Gastrocnemius medialis (tissue), 4 donors: Measurements from ENCODE around the gene SHC1. TPM values are rescaled to one million over a fixed set of nuclear protein-coding genes. Genes with fewer than 3 reads are reported as not detected.
"Not testable (repeated sequence)": the region's sequence is repeated elsewhere in the genome, so short reads cannot be mapped to it uniquely, and the experiment has no call there.

Experiments
- ATAC-seq, 2 donors: fragments of 150-250 bp; one replicate each; pipeline ENCODE4 v1.9.1; 2016
- DNase-seq, 2 donors: peaks; one replicate each; pipeline ENCODE4 v3.0.0-alpha.2; 2019
- H3K27ac ChIP-seq, 4 donors: fragments of 200-600 bp; sonication (generic); 1 replicate in 1 of 4; 2 replicates in 3 of 4; pipeline ENCODE4 v1.5.1; 2016 to 2018; ENCODE audit warnings: mild to moderate bottlenecking in 2 of 4, moderate library complexity in 1 of 4
- H3K27me3 ChIP-seq, 3 donors: fragments of 200-600 bp; sonication (generic) in 2 of 3; 1 replicate in 1 of 3; 2 replicates in 2 of 3; pipeline versions ENCODE4 v1.5.1 to v1.6.0; 2016 to 2019; ENCODE audit warnings: mild to moderate bottlenecking in 1 of 3, moderate library complexity in 1 of 3
- H3K36me3 ChIP-seq, 2 donors: fragments of 200-600 bp; sonication (generic) in 1 of 2; one replicate each; pipeline ENCODE4 v1.5.1; 2017 to 2018
- H3K4me1 ChIP-seq, 2 donors: fragments of 200-600 bp; sonication (generic) in 1 of 2; one replicate each; pipeline ENCODE4 v1.5.1; 2016 to 2017; ENCODE audit warnings: mild to moderate bottlenecking in 2 of 2
- H3K4me3 ChIP-seq, 4 donors: fragments of 200-600 bp; sonication (generic) in 3 of 4; 1 replicate in 1 of 4; 2 replicates in 3 of 4; pipeline ENCODE4 v1.5.1; 2016 to 2019; ENCODE audit warnings: mild to moderate bottlenecking in 2 of 4
- H3K9me3 ChIP-seq, 3 donors: fragments of 200-600 bp; sonication (generic) in 2 of 3; 1 replicate in 1 of 3; 2 replicates in 2 of 3; pipeline ENCODE4 v1.5.1; 2016 to 2019
- CTCF ChIP-seq, 5 experiments: fragments of 450-650 bp in 3 of 5; fragments of 200-600 bp in 2 of 5; sonication (generic) in 2 of 5; IDR thresholded peaks in 4 of 5; conservative IDR thresholded peaks in 1 of 5; 1 replicate in 4 of 5; 2 replicates in 1 of 5; pipeline ENCODE4 v1.5.1; 2016 to 2019; ENCODE audit warnings: antibody characterized with exemption in 5 of 5, mild to moderate bottlenecking in 3 of 5, moderate library complexity in 3 of 5
- POLR2A ChIP-seq, 2 donors: fragments of 450-650 bp; IDR thresholded peaks; one replicate each; pipeline ENCODE4 v1.6.1; 2017; ENCODE audit warnings: antibody characterized with exemption in 2 of 2, mild to moderate bottlenecking in 2 of 2, moderate library complexity in 2 of 2
- in situ Hi-C, 4 donors: fragments of 200-750 bp; cut with MboI; loops; one replicate each; pipeline versions ENCODE4 v1.15.0 to v1.8.0; 2017; ENCODE audit warnings: low sequenced_read_pairs in 4 of 4
- intact Hi-C: fragments of 100-400 bp; cut with DNase I; formaldehyde crosslinking; loops from one replicate; pipeline ENCODE4 v1.15.1; 2023; ENCODE audit warnings: low total_unique reads
- total RNA-seq, 4 donors: library from RNA; depleted of rRNA; stranded (reverse); fragments of >200 nt; gene quantifications; one replicate each; pipeline versions ENCODE4 v1.1.0 to v1.2.3, GENCODE V29; 2016

Gene SHC1
- total RNA-seq, 4 donors from 2014 or later: 27.4 to 135 (median 54.9) TPM

- intact Hi-C loops: loop anchor here (2.0 kb wide), 1 partner anchor 18 kb away; no protein-coding TSS in a partner anchor
- H3K9me3 ChIP-seq: no peaks in the 10 kb centered on the region
- H3K4me3 ChIP-seq: peak overlapping the region; percentile 51 to 86 (median 84)
- H3K4me1 ChIP-seq: peaks cover 14 to 27% of the 10 kb centered on the region in 2 donors
- H3K27me3 ChIP-seq: no peaks in the 10 kb centered on the region
- H3K27ac ChIP-seq: peak overlapping the region; percentile 65 to 90 (median 83)
- in situ Hi-C loops: no loop called here
- ATAC-seq: no peak
- TF ChIP-seq POLR2A (IDR thresholded peaks at IDR 0.05) (no peak), CTCF (IDR thresholded peaks at IDR 0.05 in 4 of 5, conservative IDR thresholded peaks at IDR 0.05 in 1 of 5) (no peak)
- DNase-seq: no peak
- H3K36me3 ChIP-seq: peaks cover 0 to under 1% of the 10 kb centered on the region in 2 donors
These were observed 11.8 kb upstream of the SHC1 start for GRCh38 chr1:154982341-154982740.

- in situ Hi-C loops (no loop called here), intact Hi-C loops (no loop called here)
- DNase-seq: no peak
- H3K4me1 ChIP-seq: peaks cover 21 to 23% of the 10 kb centered on the region in 2 donors
- H3K36me3 ChIP-seq: no peaks in the 10 kb centered on the region
- no peaks in the 10 kb centered on the region for H3K9me3 ChIP-seq
- TF ChIP-seq CTCF (IDR thresholded peaks at IDR 0.05 in 4 of 5, conservative IDR thresholded peaks at IDR 0.05 in 1 of 5) (no peak), POLR2A (IDR thresholded peaks at IDR 0.05) (no peak)
- H3K27me3 ChIP-seq: no peaks in the 10 kb centered on the region
- no peak overlapping the region for H3K4me3 ChIP-seq
- H3K27ac ChIP-seq: no peak overlapping the region
- ATAC-seq: no peak
These were observed 7.8 kb upstream of the SHC1 start for GRCh38 chr1:154978360-154978759.

DNA sequence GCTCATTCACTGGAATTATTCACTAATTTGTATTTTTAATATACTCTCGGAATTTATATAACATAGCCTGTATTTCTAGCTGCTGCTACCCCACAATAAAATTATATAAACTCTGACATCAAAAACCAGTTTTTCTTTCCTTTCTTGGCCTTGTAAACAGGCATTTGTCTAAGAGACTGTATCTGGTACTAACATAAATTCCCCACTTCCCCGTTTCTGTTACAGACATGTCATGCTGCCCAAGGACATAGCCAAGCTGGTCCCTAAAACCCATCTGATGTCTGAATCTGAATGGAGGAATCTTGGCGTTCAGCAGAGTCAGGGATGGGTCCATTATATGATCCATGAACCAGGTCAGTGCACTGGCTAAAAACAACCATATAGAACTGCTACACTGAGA, 7.2 kb upstream of the SHC1 start:
- not testable (repeated sequence) for DNase-seq, H3K27ac ChIP-seq
- peaks cover 25 to 27% of the 10 kb centered on the region in 2 donors for H3K4me1 ChIP-seq

DNA sequence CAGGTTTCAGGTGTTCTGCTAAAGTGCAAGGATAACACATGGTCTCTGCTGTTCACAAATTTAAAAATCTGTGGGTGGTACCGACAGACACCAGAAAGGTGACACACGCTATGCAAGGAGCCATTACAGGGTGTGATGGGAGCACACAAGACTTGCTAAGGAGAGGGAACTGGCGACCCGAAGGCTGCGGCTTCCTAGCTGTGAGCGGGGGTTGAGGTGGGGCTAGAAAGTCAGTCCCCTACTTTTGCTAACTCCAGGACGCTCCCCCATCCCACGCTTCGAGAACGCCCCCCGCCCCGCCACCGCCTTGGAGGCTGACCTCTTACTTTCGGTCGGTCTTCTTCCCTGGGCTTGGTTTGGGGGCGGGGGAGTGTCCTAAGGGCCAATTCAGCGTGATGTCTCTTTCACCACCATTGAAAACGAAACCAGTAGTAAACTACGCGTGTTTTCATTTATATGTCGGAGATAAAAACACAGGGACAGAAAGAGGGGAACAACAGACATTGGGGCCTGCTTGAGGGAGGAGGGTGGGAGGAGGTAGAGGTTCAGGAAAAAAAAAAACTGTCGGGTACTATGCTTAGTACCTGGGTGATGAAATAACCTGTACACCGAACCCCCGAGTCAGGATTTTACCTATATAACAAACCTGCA, 5.0 kb upstream of the SHC1 start:
- Histone ChIP-seq H3K27ac (peak overlapping the region; percentile 93 to 96 (median 95)), H3K9me3 (no peaks in the 10 kb centered on the region), H3K36me3 (no peaks in the 10 kb centered on the region), H3K27me3 (no peaks in the 10 kb centered on the region), H3K4me3 (peak overlapping the region; percentile 61 to 75 (median 70)), H3K4me1 (peaks cover 38 to 42% of the 10 kb centered on the region in 2 donors)
- no peak for TF ChIP-seq CTCF (IDR thresholded peaks at IDR 0.05 in 4 of 5, conservative IDR thresholded peaks at IDR 0.05 in 1 of 5)
- TF ChIP-seq POLR2A (IDR thresholded peaks at IDR 0.05): no peak
- intact Hi-C loops: no loop called here
- DNase-seq (no peak), ATAC-seq (no peak)
- in situ Hi-C loops: no loop called here

More for the DNA sequence above, 7.2 kb upstream of the SHC1 start:
- ATAC-seq, intact Hi-C loops, H3K4me3 ChIP-seq, H3K36me3 ChIP-seq, H3K9me3 ChIP-seq, H3K27me3 ChIP-seq, in situ Hi-C loops: not testable (repeated sequence)

- in situ Hi-C loops (loop anchor here in 1 of 4 donors (25.0 kb wide), 1 partner anchor 87 kb away; the partner anchor contains the start of genes ADAM15 and EFNA4), intact Hi-C loops (loop anchor here (1.0 to 5.0 kb wide), 4 partner anchors 8 to 112 kb away; partner anchors contain the start of genes ADAM15 and FLAD1)
- peak; percentile 54 to 59 for TF ChIP-seq POLR2A (IDR thresholded peaks at IDR 0.05)
- no peak for TF ChIP-seq CTCF (IDR thresholded peaks at IDR 0.05 in 4 of 5, conservative IDR thresholded peaks at IDR 0.05 in 1 of 5)
- DNase-seq (peak; percentile 88 to 89), ATAC-seq (peak; percentile 43 to 48)
- Histone ChIP-seq H3K27me3 (no peaks in the 10 kb centered on the region), H3K27ac (peak overlapping the region; percentile 93 to 96 (median 95)), H3K9me3 (no peaks in the 10 kb centered on the region), H3K4me3 (peak overlapping the region; percentile 61 to 75 (median 70)), H3K4me1 (peaks cover 42 to 48% of the 10 kb centered on the region in 2 donors), H3K36me3 (no peaks in the 10 kb centered on the region)
These were observed 4.4 kb upstream of the SHC1 start for GRCh38 chr1:154974808-154975408.
